ENCODE measurements around the gene HSD3B7. TPM values are rescaled to one million over a fixed set of nuclear protein-coding genes. Genes with fewer than 3 reads are reported as not detected.
A peak's percentile ranks its signal among the peaks of the same experiment; 100 is the strongest.

Gene HSD3B7
- total RNA-seq, 2 donors from 2014 or later: 0.21 to 0.60 TPM

- Mint-ChIP-seq H3K27me3 (no peaks in the 10 kb centered on the region), H3K27ac (no peak overlapping the region), H3K4me3 (no peak overlapping the region), H3K36me3 (ENCODE audit: low read depth) (peaks cover 11% of the 10 kb centered on the region), H3K4me1 (peaks cover 5% of the 10 kb centered on the region)
- H3K9me3 ChIP-seq (ENCODE audit: control insufficient read depth, low read length, poor library complexity, severe bottlenecking): no peaks in the 10 kb centered on the region
- DNase-seq: no peak
- ATAC-seq: no peak
Measured at GRCh38 chr16:30980959-30981358, 4.0 kb upstream of the HSD3B7 start.

GRCh38 chr16:30982548-30983288, 2.3 kb upstream of the HSD3B7 start:
- peaks cover 11% of the 10 kb centered on the region for H3K36me3 Mint-ChIP-seq (ENCODE audit: low read depth)
- no peak overlapping the region for H3K27ac Mint-ChIP-seq
- H3K4me3 Mint-ChIP-seq: no peak overlapping the region

GRCh38 chr16:30983289-30983889, 1.6 kb upstream of the HSD3B7 start:
- H3K27me3 Mint-ChIP-seq: no peaks in the 10 kb centered on the region
- no peaks in the 10 kb centered on the region for H3K9me3 ChIP-seq (ENCODE audit: control insufficient read depth, low read length, poor library complexity, severe bottlenecking)
- no peak overlapping the region for H3K27ac Mint-ChIP-seq
- H3K36me3 Mint-ChIP-seq (ENCODE audit: low read depth): peaks cover 11% of the 10 kb centered on the region
- H3K4me1 Mint-ChIP-seq: peaks cover 5% of the 10 kb centered on the region
- ATAC-seq (no peak), DNase-seq (no peak)
- no peak overlapping the region for H3K4me3 Mint-ChIP-seq

More at GRCh38 chr16:30982548-30983288, 2.3 kb upstream of the HSD3B7 start:
- H3K9me3 ChIP-seq (ENCODE audit: control insufficient read depth, low read length, poor library complexity, severe bottlenecking): no peaks in the 10 kb centered on the region
- no peak for ATAC-seq
- peaks cover 5% of the 10 kb centered on the region for H3K4me1 Mint-ChIP-seq
- DNase-seq: no peak
- no peaks in the 10 kb centered on the region for H3K27me3 Mint-ChIP-seq

GRCh38 chr16:30983898-30984610, 953 bp upstream of the HSD3B7 start:
- peaks cover 11% of the 10 kb centered on the region for H3K36me3 Mint-ChIP-seq (ENCODE audit: low read depth)
- DNase-seq: no peak
- H3K27me3 Mint-ChIP-seq: no peaks in the 10 kb centered on the region
- no peaks in the 10 kb centered on the region for H3K9me3 ChIP-seq (ENCODE audit: control insufficient read depth, low read length, poor library complexity, severe bottlenecking)
- ATAC-seq: no peak
- H3K4me3 Mint-ChIP-seq: no peak overlapping the region
- H3K27ac Mint-ChIP-seq: peak overlapping the region; percentile 34
- peaks cover 5% of the 10 kb centered on the region for H3K4me1 Mint-ChIP-seq

- Mint-ChIP-seq H3K4me3 (no peak overlapping the region), H3K4me1 (peaks cover 2% of the 10 kb centered on the region), H3K36me3 (ENCODE audit: low read depth) (peaks cover 9% of the 10 kb centered on the region), H3K27me3 (no peaks in the 10 kb centered on the region), H3K27ac (no peak overlapping the region)
- no peak for DNase-seq
- peak; percentile 25 for ATAC-seq
- no peaks in the 10 kb centered on the region for H3K9me3 ChIP-seq (ENCODE audit: control insufficient read depth, low read length, poor library complexity, severe bottlenecking)
Measured at GRCh38 chr16:30985401-30986128, 558 bp downstream of the HSD3B7 start.

GRCh38 chr16:30986129-30986991, 1.4 kb downstream of the HSD3B7 start:
- DNase-seq: no peak
- Mint-ChIP-seq H3K4me1 (peaks cover 4% of the 10 kb centered on the region), H3K27me3 (no peaks in the 10 kb centered on the region), H3K27ac (no peak overlapping the region), H3K4me3 (peak overlapping the region; percentile 21), H3K36me3 (ENCODE audit: low read depth) (peaks cover 7% of the 10 kb centered on the region)
- H3K9me3 ChIP-seq (ENCODE audit: control insufficient read depth, low read length, poor library complexity, severe bottlenecking): no peaks in the 10 kb centered on the region
- ATAC-seq: no peak

GRCh38 chr16:30987581-30988190, 2.7 kb downstream of the HSD3B7 start:
- H3K9me3 ChIP-seq (ENCODE audit: control insufficient read depth, low read length, poor library complexity, severe bottlenecking): no peaks in the 10 kb centered on the region
- Mint-ChIP-seq H3K27ac (no peak overlapping the region), H3K27me3 (no peaks in the 10 kb centered on the region), H3K36me3 (ENCODE audit: low read depth) (peaks cover 4% of the 10 kb centered on the region), H3K4me1 (peaks cover 4% of the 10 kb centered on the region), H3K4me3 (no peak overlapping the region)
- no peak for DNase-seq
- ATAC-seq: no peak

GRCh38 chr16:30989469-30990047, 4.6 kb downstream of the HSD3B7 start:
- ATAC-seq (no peak), DNase-seq (no peak)
- H3K27ac Mint-ChIP-seq: no peak overlapping the region
- H3K36me3 Mint-ChIP-seq (ENCODE audit: low read depth): no peaks in the 10 kb centered on the region
- no peak overlapping the region for H3K4me3 Mint-ChIP-seq
- H3K9me3 ChIP-seq (ENCODE audit: control insufficient read depth, low read length, poor library complexity, severe bottlenecking): no peaks in the 10 kb centered on the region
- peaks cover 2% of the 10 kb centered on the region for H3K4me1 Mint-ChIP-seq
- H3K27me3 Mint-ChIP-seq: no peaks in the 10 kb centered on the region

- H3K27ac Mint-ChIP-seq: no peak overlapping the region
- ATAC-seq: no peak
Measured at GRCh38 chr16:30990105-30990504, 5.1 kb downstream of the HSD3B7 start.

GRCh38 chr16:30991052-30991451, 6.0 kb downstream of the HSD3B7 start:
- ATAC-seq (no peak), DNase-seq (no peak)
- H3K4me1 Mint-ChIP-seq: peaks cover 2% of the 10 kb centered on the region
- no peaks in the 10 kb centered on the region for H3K36me3 Mint-ChIP-seq (ENCODE audit: low read depth)
- no peaks in the 10 kb centered on the region for H3K27me3 Mint-ChIP-seq
- H3K9me3 ChIP-seq (ENCODE audit: control insufficient read depth, low read length, poor library complexity, severe bottlenecking): no peaks in the 10 kb centered on the region
- no peak overlapping the region for H3K4me3 Mint-ChIP-seq
- no peak overlapping the region for H3K27ac Mint-ChIP-seq

More at GRCh38 chr16:30990105-30990504, 5.1 kb downstream of the HSD3B7 start:
- no peak overlapping the region for H3K4me3 Mint-ChIP-seq
- no peaks in the 10 kb centered on the region for H3K36me3 Mint-ChIP-seq (ENCODE audit: low read depth)
- DNase-seq: no peak
- no peaks in the 10 kb centered on the region for H3K27me3 Mint-ChIP-seq
- no peaks in the 10 kb centered on the region for H3K9me3 ChIP-seq (ENCODE audit: control insufficient read depth, low read length, poor library complexity, severe bottlenecking)
- H3K4me1 Mint-ChIP-seq: peaks cover 2% of the 10 kb centered on the region

GRCh38 chr16:30992276-30992780, 7.3 kb downstream of the HSD3B7 start:
- H3K4me3 Mint-ChIP-seq: no peak overlapping the region

More at GRCh38 chr16:30992276-30992780, 7.3 kb downstream of the HSD3B7 start:
- Mint-ChIP-seq H3K27ac (no peak overlapping the region), H3K27me3 (no peaks in the 10 kb centered on the region), H3K4me1 (peaks cover 4% of the 10 kb centered on the region), H3K36me3 (ENCODE audit: low read depth) (no peaks in the 10 kb centered on the region)
- ATAC-seq: no peak
- no peak for DNase-seq
- H3K9me3 ChIP-seq (ENCODE audit: control insufficient read depth, low read length, poor library complexity, severe bottlenecking): no peaks in the 10 kb centered on the region
